ENCODE measurements around the gene CTXN2. TPM values are rescaled to one million over a fixed set of nuclear protein-coding genes. Genes with fewer than 3 reads are reported as not detected.

Gene CTXN2
- polyA plus RNA-seq, 1 experiment: not detected

DNA sequence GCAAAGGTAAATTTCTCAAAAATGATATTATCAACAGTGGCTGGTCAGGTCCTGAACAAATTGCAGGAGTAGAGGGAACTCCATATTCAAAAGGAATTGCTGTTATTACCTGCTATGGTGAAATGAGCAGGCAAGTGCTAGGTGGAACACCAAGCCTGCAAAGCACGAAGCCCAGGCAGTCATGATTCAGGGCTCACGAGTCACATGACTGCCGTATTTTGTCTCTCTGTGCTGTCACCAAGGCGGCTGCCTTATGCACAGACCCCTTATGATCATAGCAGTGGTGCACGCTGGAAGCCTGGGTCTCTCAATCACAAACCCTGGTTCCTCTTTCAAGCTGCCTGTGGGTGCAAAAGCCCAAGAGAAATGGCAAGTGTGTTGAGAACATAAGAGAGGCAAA, 39.0 kb downstream of the CTXN2 start:
- ChIA-PET POLR2A (no interaction called here), CTCF (no interaction called here)
- DNase-seq (ENCODE audit: low read depth): no peak
- Histone ChIP-seq H3K4me3 (ENCODE audit: low read depth, low read length) (no peak overlapping the region), H3K27me3 (ENCODE audit: control insufficient read depth, insufficient read depth, low read length) (no peaks in the 10 kb centered on the region), H3K36me3 (ENCODE audit: control insufficient read depth, insufficient read depth, low read length) (no peaks in the 10 kb centered on the region)
- TF ChIP-seq, protein P1, sequence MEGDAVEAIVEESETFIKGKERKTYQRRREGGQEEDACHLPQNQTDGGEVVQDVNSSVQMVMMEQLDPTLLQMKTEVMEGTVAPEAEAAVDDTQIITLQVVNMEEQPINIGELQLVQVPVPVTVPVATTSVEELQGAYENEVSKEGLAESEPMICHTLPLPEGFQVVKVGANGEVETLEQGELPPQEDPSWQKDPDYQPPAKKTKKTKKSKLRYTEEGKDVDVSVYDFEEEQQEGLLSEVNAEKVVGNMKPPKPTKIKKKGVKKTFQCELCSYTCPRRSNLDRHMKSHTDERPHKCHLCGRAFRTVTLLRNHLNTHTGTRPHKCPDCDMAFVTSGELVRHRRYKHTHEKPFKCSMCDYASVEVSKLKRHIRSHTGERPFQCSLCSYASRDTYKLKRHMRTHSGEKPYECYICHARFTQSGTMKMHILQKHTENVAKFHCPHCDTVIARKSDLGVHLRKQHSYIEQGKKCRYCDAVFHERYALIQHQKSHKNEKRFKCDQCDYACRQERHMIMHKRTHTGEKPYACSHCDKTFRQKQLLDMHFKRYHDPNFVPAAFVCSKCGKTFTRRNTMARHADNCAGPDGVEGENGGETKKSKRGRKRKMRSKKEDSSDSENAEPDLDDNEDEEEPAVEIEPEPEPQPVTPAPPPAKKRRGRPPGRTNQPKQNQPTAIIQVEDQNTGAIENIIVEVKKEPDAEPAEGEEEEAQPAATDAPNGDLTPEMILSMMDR (IDR thresholded peaks at IDR 0.05; ENCODE audit: insufficient read depth, low read depth, low read length): no peak

DNA sequence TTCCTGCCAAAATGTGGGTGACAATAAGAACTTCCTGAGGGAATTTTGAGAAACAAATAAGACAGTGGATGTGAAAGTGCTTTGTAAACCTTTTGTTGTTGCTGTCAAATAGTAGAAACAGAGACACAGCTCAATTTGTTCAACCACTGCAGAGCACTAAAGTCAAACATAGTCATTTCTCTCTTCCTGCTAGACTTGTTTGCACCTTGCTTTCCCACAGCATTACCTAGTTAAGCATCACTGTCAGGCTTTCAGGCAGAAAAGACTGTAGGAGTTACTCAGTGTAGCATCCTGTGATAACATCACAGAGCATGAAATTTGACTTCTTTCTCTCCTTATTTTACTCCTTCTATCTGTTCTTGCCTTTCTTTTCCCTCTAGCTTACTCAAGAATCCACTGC, 41.8 kb downstream of the CTXN2 start:
- ChIA-PET POLR2A (no interaction called here), CTCF (no interaction called here)
- Histone ChIP-seq H3K4me3 (ENCODE audit: low read depth, low read length) (no peak overlapping the region), H3K27me3 (ENCODE audit: control insufficient read depth, insufficient read depth, low read length) (no peaks in the 10 kb centered on the region), H3K36me3 (ENCODE audit: control insufficient read depth, insufficient read depth, low read length) (no peaks in the 10 kb centered on the region)
- TF ChIP-seq, protein P1 (IDR thresholded peaks at IDR 0.05; ENCODE audit: insufficient read depth, low read depth, low read length): no peak
- no peak for DNase-seq (ENCODE audit: low read depth)

DNA sequence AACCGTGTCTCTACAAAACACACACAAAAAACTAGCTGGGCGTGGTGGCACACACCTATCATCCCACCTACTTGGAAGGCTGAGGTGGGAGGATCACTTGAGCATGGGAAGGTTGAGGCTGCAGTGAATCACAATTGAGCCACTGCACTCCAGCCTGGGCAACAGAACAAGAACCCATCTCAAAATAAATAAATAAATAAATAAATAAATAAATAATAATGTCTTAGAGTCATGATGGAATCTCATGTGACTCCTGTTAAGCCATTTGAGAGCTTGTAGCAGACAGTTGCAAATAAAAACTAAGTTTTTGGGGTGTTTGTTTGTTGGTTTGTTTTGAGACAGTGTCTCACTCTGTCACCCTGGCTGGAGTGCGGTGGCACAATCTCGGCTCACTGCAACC, 47.9 kb downstream of the CTXN2 start:
- Histone ChIP-seq H3K4me3 (ENCODE audit: low read depth, low read length) (no peak overlapping the region), H3K27me3 (ENCODE audit: control insufficient read depth, insufficient read depth, low read length) (no peaks in the 10 kb centered on the region), H3K36me3 (ENCODE audit: control insufficient read depth, insufficient read depth, low read length) (no peaks in the 10 kb centered on the region)
- no peak for DNase-seq (ENCODE audit: low read depth)
- CTCF ChIA-PET: no interaction called here
- POLR2A ChIA-PET: no interaction called here
- TF ChIP-seq, protein P1 (IDR thresholded peaks at IDR 0.05; ENCODE audit: insufficient read depth, low read depth, low read length): no peak

DNA sequence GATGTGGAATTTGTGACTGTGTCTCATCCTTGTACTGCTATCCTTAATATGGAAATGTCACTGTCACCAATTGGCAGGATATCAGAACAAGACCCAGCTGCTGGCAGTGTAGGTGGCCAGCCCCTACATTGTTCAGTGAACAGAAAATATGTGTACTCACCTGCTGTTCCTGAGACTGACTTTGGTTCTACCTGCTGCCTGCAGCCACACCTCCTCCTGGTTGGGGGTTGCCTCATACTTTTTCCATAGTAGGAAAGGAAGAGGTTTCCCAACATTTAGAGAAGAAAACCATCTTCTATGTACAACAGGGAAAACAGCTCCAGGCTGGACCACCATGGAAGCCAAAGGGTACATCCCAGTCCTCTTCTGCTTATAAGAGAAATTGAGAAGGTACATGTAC, 50.5 kb downstream of the CTXN2 start:
- Histone ChIP-seq H3K36me3 (ENCODE audit: control insufficient read depth, insufficient read depth, low read length) (no peaks in the 10 kb centered on the region), H3K4me3 (ENCODE audit: low read depth, low read length) (no peak overlapping the region), H3K27me3 (ENCODE audit: control insufficient read depth, insufficient read depth, low read length) (no peaks in the 10 kb centered on the region)
- POLR2A ChIA-PET: no interaction called here
- CTCF ChIA-PET: interaction anchor here (1.0 kb wide), 1 partner anchor 23 kb away, joined by 3 read pairs; no protein-coding TSS in a partner anchor
- TF ChIP-seq, protein P1 (IDR thresholded peaks at IDR 0.05; ENCODE audit: insufficient read depth, low read depth, low read length): no peak
- DNase-seq (ENCODE audit: low read depth): no peak

DNA sequence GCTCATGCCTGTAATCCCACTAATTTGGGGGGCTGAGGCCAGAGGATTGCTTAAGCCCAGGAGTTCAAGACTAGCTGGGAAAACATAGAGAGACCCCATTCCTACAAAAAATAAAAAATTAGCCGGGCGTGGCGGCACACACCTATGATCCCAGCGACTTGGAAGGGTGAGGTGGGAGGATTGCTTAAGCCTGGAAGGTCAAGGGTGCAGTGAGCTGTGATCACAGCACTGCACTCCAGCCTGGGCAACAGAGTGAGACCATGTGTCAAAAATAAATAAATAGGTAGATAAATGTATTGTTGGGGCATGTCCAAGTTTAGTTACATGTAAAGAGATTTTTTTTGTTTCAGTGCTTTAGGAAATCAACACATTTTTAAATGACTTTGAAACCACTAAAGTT, 51.1 kb downstream of the CTXN2 start:
- CTCF ChIA-PET: interaction anchor here (1.0 kb wide), 1 partner anchor 24 kb away, joined by 3 read pairs; no protein-coding TSS in a partner anchor
- TF ChIP-seq, protein P1 (IDR thresholded peaks at IDR 0.05; ENCODE audit: insufficient read depth, low read depth, low read length): no peak
- POLR2A ChIA-PET: no interaction called here
- Histone ChIP-seq H3K36me3 (ENCODE audit: control insufficient read depth, insufficient read depth, low read length) (no peaks in the 10 kb centered on the region), H3K4me3 (ENCODE audit: low read depth, low read length) (no peak overlapping the region), H3K27me3 (ENCODE audit: control insufficient read depth, insufficient read depth, low read length) (no peaks in the 10 kb centered on the region; the same call in 1 of the 2 replicates)
- DNase-seq (ENCODE audit: low read depth): no peak
